ENCODE measurements around the gene VAC14.

DNA sequence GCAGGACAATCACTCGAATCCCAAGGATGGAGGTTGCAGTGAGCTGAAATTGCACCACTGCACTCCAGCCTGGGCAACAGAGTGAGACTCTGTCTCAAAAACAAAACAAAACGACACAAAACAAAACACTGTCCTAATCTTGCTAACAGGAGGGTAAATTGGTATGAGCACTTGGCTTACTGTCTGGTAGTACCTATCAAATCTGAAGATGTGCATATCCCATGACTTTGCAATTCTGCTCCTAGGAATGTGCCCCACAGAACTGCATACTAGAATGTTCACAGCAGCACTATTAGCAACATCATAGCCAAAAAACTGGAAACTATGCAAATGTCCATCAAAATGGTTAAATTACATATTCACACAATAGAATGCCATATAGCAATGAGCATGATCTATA, 130.8 kb downstream of the VAC14 start:
- TF ChIP-seq EZH2 (IDR thresholded peaks at IDR 0.05; ENCODE audit: insufficient read depth, poor library complexity, severe bottlenecking) (no peak), EZH2phosphoT487 (IDR thresholded peaks at IDR 0.05; ENCODE audit: insufficient read depth, low read depth) (no peak)

All from GM23248 (cell line).